H1 (cell line): ENCODE data around the gene DDX3X.

ENCODE experiments used
- ASH2L ChIP-seq: fragments of 200-600, 300-600 bp; sonication (generic); IDR thresholded peaks from one replicate; pipeline ENCODE4 v1.7.1; 2017; ENCODE audit warnings: low read length
- CBX5 ChIP-seq: fragments of 300-800, 300-1000 bp; sonication (generic); IDR thresholded peaks from 2 replicates; pipeline ENCODE4 v1.7.1; 2016; ENCODE audit warnings: antibody characterized with exemption, low read length, low read depth
- CTCF ChIP-seq, 3 experiments: IDR thresholded peaks; 1 replicate in 2 of 3; 2 replicates in 1 of 3; pipeline versions ENCODE4 v1.5.1 to v1.6.1; 2011; ENCODE audit warnings: low read length in 3 of 3, mild to moderate bottlenecking in 3 of 3, inconsistent platforms in 2 of 3, low read depth in 1 of 3, moderate library complexity in 1 of 3; ENCODE audit not compliant: insufficient read depth in 1 of 3; ENCODE audit errors: control extremely low read depth in 1 of 3
- EZH2 ChIP-seq: fragments of 200-600 bp; sonication (generic); IDR thresholded peaks from 2 replicates; pipeline ENCODE4 v1.7.1; 2012; ENCODE audit warnings: low read depth, mild to moderate bottlenecking, moderate library complexity, low read length, inconsistent platforms; ENCODE audit not compliant: severe bottlenecking
- POLR2A ChIP-seq, 2 experiments: IDR thresholded peaks; 1 replicate in 1 of 2; 2 replicates in 1 of 2; pipeline ENCODE4 v1.6.1; 2011; ENCODE audit warnings: low read depth in 2 of 2, low read length in 2 of 2, mild to moderate bottlenecking in 2 of 2; ENCODE audit errors: control extremely low read depth in 1 of 2
- RXRA ChIP-seq: IDR thresholded peaks from 2 replicates; pipeline ENCODE4 v1.6.1; 2011; ENCODE audit warnings: low read depth, mild to moderate bottlenecking, low read length, moderate library complexity; ENCODE audit not compliant: insufficient read depth
- SIX5 ChIP-seq: IDR thresholded peaks from 2 replicates; pipeline ENCODE4 v1.6.1; 2011; ENCODE audit warnings: mild to moderate bottlenecking, low read depth, low read length

GRCh38 chrX:41348551-41348950, 14.6 kb downstream of the DDX3X start:
- TF ChIP-seq EZH2 (no peak), POLR2A (IDR thresholded peaks at IDR 0.05; ENCODE audit: control extremely low read depth in 1 of 2, low read depth in 2 of 2, low read length in 2 of 2) (peak in 1 of 2 experiments; percentile 33; a peak in 2 of 3 replicates), CTCF (IDR thresholded peaks at IDR 0.05; ENCODE audit: control extremely low read depth in 1 of 3, insufficient read depth in 1 of 3, low read depth in 1 of 3, low read length in 3 of 3) (no peak), RXRA (no peak), CBX5 (no peak), ASH2L (no peak), SIX5 (no peak)
